Coronary artery (tissue), 2 donors: Measurements from ENCODE around the gene DOCK3.
A peak's percentile ranks its signal among the peaks of the same experiment; 100 is the strongest.
"Not testable (repeated sequence)": the region's sequence is repeated elsewhere in the genome, so short reads cannot be mapped to it uniquely, and the experiment has no call there.

ENCODE experiments used
- DNase-seq: peaks from one replicate; pipeline ENCODE4 v3.0.0-alpha.2; 2017; ENCODE audit warnings: low spot score
- H3K27ac ChIP-seq, 2 donors: fragments of 200-600 bp; sonication (generic); one replicate each; pipeline ENCODE4 v1.5.1; 2016 to 2019
- H3K4me3 ChIP-seq: fragments of 200-600 bp; sonication (generic); 2 replicates; pipeline ENCODE4 v1.5.1; 2016; ENCODE audit warnings: mild to moderate bottlenecking, moderate library complexity
- TF ChIP-seq, protein P1 (sequence below): fragments of 200-600 bp; sonication (generic); IDR thresholded peaks from one replicate; pipeline ENCODE4 v1.5.1; 2019; ENCODE audit warnings: antibody characterized with exemption

DOCK3 gene

DNA sequence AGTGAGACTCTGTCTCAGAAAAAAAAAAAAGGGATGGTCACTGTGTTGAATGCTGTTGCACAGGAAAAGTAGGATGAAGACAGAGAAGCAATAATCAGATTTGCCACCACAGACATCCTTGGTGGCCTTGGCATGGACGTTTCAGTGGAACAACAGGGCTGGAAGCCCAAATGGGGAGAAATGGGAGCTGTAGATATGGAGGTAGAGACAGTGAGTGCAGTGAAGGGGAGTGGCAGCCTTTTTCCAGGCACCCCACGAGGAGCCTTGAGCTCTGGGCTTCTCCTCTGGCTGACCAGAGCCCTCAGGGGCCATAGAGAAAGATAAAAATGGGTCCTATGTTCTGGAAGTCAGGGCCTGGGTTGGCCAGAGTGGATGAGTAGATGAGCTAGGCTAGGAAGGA, 12.3 kb upstream of the DOCK3 start:
- peak; percentile 55 for DNase-seq
- TF ChIP-seq, protein P1, sequence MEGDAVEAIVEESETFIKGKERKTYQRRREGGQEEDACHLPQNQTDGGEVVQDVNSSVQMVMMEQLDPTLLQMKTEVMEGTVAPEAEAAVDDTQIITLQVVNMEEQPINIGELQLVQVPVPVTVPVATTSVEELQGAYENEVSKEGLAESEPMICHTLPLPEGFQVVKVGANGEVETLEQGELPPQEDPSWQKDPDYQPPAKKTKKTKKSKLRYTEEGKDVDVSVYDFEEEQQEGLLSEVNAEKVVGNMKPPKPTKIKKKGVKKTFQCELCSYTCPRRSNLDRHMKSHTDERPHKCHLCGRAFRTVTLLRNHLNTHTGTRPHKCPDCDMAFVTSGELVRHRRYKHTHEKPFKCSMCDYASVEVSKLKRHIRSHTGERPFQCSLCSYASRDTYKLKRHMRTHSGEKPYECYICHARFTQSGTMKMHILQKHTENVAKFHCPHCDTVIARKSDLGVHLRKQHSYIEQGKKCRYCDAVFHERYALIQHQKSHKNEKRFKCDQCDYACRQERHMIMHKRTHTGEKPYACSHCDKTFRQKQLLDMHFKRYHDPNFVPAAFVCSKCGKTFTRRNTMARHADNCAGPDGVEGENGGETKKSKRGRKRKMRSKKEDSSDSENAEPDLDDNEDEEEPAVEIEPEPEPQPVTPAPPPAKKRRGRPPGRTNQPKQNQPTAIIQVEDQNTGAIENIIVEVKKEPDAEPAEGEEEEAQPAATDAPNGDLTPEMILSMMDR: no peak
- H3K27ac ChIP-seq: no peak overlapping the region
- no peak overlapping the region for H3K4me3 ChIP-seq

DNA sequence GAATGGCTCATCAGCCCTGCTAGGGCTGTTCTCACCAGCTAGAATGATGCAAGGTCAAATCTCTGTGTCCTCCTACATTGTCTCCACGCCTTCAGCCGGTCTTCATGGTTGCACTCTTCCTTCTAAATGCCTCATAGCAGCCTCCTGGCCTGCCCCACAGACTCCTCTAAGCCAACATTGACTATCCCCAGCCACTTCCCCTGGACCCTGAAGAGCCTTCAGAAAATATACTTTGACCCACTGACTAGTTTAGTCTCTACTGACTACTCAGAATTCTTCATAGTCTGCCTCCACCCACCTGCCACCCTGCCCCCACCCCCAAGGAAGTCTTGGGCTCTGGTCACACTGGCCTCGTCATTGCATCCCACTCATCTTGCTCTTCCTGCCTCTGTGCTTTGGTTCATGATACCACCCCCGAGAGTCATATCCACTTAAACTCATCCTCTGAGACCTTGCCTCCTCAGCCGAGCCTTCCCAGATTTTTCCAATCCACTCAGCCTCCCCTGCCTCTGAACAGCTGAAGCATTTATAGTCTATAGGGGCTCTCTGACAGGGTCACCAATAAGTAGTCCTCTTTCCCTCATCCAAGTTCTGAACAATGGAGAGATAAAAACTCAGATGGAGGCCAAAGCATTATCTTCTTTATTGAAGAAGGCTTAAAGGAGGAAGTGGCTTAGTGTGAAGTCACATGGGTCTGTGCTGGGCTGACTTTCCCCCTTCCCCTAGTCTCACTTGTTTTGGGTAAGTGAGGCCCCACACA, 9.5 kb upstream of the DOCK3 start:
- Histone ChIP-seq H3K27ac (no peak overlapping the region), H3K4me3 (no peak overlapping the region)
- TF ChIP-seq, protein P1: no peak
- no peak for DNase-seq

DNA sequence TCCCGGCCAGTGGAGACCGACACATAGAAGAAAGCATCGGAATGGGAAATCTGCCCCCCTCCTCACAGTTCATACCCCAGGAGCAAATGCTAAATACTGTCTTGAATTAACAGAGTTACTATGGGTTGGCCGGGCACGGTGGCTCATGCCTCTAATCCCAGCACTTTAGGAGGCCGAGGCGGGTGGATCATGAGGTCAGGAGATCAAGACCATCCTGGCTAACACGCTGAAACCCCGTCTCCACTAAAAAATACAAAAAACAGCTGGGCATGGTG, 8.9 kb upstream of the DOCK3 start:
- not testable (repeated sequence) for H3K4me3 ChIP-seq, H3K27ac ChIP-seq, DNase-seq

DNA sequence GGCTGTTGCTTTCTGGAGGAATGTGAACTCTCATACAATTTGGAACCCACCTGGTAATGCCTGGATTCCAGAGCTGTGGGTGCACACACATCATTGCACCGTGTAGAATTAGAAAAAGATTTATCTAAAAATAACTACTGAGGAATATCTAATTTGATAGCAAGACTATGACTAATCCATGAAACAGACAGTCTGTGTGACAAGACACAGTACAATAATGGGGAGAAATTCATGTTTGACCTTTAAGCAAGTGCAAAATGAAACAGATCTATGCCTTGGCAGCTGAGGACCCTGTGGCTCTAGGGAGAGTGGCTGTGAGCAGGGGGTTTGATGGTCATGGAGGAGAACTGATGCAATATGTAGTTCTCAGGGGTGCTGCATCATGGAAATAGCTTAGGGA, 7.9 kb upstream of the DOCK3 start:
- TF ChIP-seq, protein P1: no peak
- Histone ChIP-seq H3K4me3 (no peak overlapping the region), H3K27ac (no peak overlapping the region)
- DNase-seq: no peak

DNA sequence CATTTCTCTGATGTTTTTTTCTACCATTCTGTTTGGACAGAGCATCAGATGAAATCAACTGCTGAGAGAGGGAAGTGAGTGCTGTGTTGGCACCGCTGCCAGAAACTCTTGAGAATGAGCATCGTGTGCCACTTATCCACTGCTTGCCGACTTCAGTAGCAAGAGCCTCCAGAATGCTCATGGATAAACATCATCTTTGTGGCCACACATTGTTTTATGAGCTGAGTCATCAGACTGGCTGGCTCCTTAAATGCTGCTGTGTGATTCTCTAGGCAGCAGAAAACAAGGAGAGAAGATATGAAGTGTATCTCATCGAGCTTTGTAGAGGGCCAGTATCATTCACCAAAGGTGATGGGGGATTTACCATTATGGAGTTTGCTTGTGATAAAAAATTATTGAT, 3.4 kb upstream of the DOCK3 start:
- TF ChIP-seq, protein P1: no peak
- H3K27ac ChIP-seq: no peak overlapping the region
- H3K4me3 ChIP-seq: no peak overlapping the region
- no peak for DNase-seq

DNA sequence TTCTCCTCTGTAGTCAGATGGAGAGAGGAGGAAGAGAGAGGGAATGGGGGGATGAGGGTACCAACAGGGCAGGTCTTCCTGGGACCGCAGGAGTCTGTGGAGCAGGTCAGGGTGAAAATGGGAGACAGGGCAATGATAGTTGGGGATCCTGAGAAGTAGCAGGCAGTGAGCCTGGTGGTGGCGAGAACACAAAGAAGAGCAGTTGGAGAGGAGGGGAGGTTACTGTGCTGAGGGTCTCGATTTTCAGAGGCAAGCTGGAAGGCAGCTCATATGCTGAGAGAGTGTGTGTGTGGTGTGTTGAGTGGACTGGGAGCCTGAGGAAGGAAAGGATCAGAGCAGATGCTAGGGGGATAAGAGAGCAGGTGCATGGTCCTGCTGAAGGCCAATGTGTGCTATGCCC, 2.1 kb upstream of the DOCK3 start:
- no peak overlapping the region for H3K4me3 ChIP-seq
- no peak overlapping the region for H3K27ac ChIP-seq
- DNase-seq: no peak
- TF ChIP-seq, protein P1: no peak

DNA sequence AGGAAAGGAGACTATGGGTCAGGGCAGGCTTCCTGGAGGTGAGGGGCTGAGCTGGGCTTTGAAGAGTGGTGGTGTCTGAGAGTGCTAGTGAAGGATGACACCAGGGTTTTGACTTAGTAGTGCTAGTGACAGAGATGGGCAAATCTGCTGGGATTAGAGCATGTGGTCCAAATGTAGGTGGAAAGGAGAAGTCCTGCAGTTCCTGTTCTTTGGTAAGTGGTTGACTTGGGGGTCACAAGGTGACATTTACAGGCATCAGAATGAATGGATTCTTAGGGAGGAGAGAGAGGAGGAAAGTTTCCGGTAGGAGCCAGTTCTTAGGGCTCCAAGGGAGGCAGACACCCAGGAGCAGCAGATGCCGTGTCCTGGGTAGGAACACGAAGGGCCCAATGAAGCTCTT, 796 bp upstream of the DOCK3 start:
- Histone ChIP-seq H3K27ac (no peak overlapping the region), H3K4me3 (no peak overlapping the region)
- TF ChIP-seq, protein P1: no peak
- DNase-seq: no peak
